Measurements from ENCODE around the gene AADACL4.

DNA sequence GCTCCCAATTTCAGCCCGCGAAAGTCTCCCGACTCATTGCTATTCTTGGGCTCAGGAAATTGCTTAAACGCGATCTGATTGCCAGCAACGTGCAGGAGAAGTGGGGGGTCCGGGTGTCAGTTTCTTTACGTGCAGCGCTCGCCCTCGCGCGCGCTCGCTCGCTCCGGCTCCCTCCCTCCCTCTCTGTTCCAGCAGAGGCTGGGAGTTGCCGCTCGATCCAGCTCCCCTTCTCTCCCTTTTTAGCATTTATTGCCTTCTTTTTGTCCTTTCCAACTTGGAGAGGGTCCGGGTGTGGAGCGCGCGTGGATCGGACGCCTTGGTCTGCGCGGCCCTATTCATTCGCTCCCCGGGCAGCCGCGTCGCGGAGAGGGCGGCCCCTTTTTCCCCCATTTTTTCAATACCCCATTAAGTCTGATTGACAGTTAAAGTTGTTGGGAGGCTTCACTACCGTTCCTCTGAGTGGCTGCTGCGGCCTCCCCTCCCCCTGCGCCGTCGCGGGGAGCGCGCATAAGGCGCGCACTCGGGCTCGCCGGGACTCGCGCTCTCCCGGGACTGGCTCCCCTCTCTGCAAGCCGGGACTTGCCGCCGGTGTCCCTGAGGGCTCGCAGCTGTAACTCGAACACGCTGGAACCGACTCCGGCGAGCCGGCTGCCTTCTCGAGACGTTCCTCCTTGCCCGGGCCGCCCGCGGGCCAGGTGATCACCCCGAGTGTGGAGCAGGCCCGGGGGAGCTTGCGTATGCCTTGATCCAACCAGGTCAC is 25.8 kb upstream of the AADACL4 start, which contains the start of gene DHRS3:
- TF ChIP-seq, protein P1, sequence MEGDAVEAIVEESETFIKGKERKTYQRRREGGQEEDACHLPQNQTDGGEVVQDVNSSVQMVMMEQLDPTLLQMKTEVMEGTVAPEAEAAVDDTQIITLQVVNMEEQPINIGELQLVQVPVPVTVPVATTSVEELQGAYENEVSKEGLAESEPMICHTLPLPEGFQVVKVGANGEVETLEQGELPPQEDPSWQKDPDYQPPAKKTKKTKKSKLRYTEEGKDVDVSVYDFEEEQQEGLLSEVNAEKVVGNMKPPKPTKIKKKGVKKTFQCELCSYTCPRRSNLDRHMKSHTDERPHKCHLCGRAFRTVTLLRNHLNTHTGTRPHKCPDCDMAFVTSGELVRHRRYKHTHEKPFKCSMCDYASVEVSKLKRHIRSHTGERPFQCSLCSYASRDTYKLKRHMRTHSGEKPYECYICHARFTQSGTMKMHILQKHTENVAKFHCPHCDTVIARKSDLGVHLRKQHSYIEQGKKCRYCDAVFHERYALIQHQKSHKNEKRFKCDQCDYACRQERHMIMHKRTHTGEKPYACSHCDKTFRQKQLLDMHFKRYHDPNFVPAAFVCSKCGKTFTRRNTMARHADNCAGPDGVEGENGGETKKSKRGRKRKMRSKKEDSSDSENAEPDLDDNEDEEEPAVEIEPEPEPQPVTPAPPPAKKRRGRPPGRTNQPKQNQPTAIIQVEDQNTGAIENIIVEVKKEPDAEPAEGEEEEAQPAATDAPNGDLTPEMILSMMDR (optimal IDR thresholded peaks at IDR 0.05 in 1 of 3, IDR thresholded peaks at IDR 0.05 in 1 of 3, conservative IDR thresholded peaks at IDR 0.05 in 1 of 3; ENCODE audit: extremely low read depth in 1 of 3, insufficient read depth in 2 of 3, low read length in 3 of 3) = no peak
- no peak for TF ChIP-seq EZH2 (IDR thresholded peaks at IDR 0.05; ENCODE audit: low read length)

Measured in keratinocyte (primary cell).